Right lobe of liver (tissue), 6 donors: ENCODE measurements around the gene TADA2B. TPM values are rescaled to one million over a fixed set of nuclear protein-coding genes. Genes with fewer than 3 reads are reported as not detected.

Source experiments
- ATAC-seq, 4 donors: fragments of 200-7000 bp; cut with Tn5 transposase; one replicate each; pipeline ENCODE4 v1.9.1; 2020; ENCODE audit warnings: mild to moderate bottlenecking in 4 of 4, moderate library complexity in 4 of 4
- DNase-seq, 3 donors: peaks; one replicate each; pipeline ENCODE4 v3.0.0-alpha.2; 2020
- H3K27ac ChIP-seq, 3 donors: fragments of 200-600 bp; one replicate each; pipeline ENCODE4 v1.8.0; 2022
- H3K27me3 ChIP-seq, 2 donors: fragments of 200-600 bp; one replicate each; pipeline ENCODE4 v1.8.0; 2022
- H3K36me3 ChIP-seq, 4 donors: fragments of 200-600 bp; sonication (generic) in 1 of 4; one replicate each; pipeline versions ENCODE4 v1.5.1 to v1.8.0; 2017 to 2022; ENCODE audit warnings: control low read depth in 1 of 4
- H3K4me1 ChIP-seq, 4 donors: fragments of 200-600 bp; sonication (generic) in 1 of 4; one replicate each; pipeline versions ENCODE4 v1.5.1 to v1.8.0; 2017 to 2022; ENCODE audit warnings: control low read depth in 1 of 4
- H3K4me3 ChIP-seq, 3 donors: fragments of 200-600 bp; one replicate each; pipeline ENCODE4 v1.8.0; 2022
- H3K9me3 ChIP-seq, 4 donors: fragments of 200-600 bp; sonication (generic) in 1 of 4; one replicate each; pipeline versions ENCODE4 v1.5.1 to v1.8.0; 2017 to 2022; ENCODE audit warnings: control low read depth in 1 of 4
- POLR2A ChIP-seq: fragments of 450-650 bp; IDR thresholded peaks from one replicate; pipeline ENCODE4 v1.6.1; 2017; ENCODE audit warnings: antibody characterized with exemption, mild to moderate bottlenecking
- WGBS: methylation state at CpG from one replicate; pipeline ENCODE4 v1.1.6; 2018; ENCODE audit warnings: low coverage, low lambda C conversion rate; ENCODE audit not compliant: insufficient coverage; ENCODE audit errors: missing lambda C conversion rate; 5-methylcytosine and 5-hydroxymethylcytosine counted together
- intact Hi-C, 2 donors: fragments of 100-400 bp; cut with DNase I; formaldehyde crosslinking; loops; one replicate each; pipeline versions ENCODE4 v1.11.2 to v1.14.1; 2022
- total RNA-seq, 6 experiments: library from RNA; depleted of rRNA in 2 of 6; stranded (reverse); fragments of >200 nt in 2 of 6; fragmentation: NEBNext Ultra II Directional in 3 of 6; extraction: Animal tissue kit (Norgen Biotek cat#: 25700) in 3 of 6; gene quantifications; one replicate each; pipeline versions ENCODE4 v1.1.0 to v1.2.4, GENCODE V29; 2016 to 2023
- TF ChIP-seq, protein P1 (sequence below), 4 donors: fragments of 200-600 bp in 3 of 4; fragments of 450-650 bp in 1 of 4; IDR thresholded peaks; one replicate each; pipeline versions ENCODE4 v1.5.1 to v1.8.0; 2016 to 2022; ENCODE audit warnings: antibody characterized with exemption in 4 of 4, mild to moderate bottlenecking in 2 of 4
- donor health status: DM: no; HTN: yes; CAD: no.
- donor health status: DM: no; HTN: no; CAD: no.
- donor health status: DM: no; HTN: no; CAD: no.
- donor health status: DM: no; HTN: yes; CAD: no.
- donor health status: DM: no; HTN: yes; CAD: no.

TADA2B gene
- total RNA-seq, 6 experiments from 2014 or later, result 12.1 to 16.3 (median 14.0) TPM

DNA sequence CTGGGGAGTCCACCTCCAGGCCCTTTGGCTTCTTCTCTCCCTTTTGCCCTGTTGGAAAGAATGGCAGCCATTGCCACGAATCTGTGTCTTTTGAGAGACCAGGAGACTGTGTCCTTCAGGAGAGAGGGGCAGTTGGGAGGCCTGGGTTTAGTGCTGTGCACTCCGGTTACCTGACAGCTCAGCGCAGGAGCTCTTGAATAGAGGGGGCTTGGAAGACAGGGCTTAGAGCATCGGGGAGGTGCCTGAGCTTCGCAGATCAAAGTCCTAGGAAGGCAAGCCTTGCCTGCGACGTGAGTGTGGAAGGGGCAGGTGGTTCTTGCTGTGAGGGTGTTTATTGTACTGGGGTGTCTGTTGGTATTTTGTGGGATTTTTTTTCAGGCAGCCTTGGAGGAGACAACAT is 41.9 kb upstream of the TADA2B start:
- TF ChIP-seq, protein P1, sequence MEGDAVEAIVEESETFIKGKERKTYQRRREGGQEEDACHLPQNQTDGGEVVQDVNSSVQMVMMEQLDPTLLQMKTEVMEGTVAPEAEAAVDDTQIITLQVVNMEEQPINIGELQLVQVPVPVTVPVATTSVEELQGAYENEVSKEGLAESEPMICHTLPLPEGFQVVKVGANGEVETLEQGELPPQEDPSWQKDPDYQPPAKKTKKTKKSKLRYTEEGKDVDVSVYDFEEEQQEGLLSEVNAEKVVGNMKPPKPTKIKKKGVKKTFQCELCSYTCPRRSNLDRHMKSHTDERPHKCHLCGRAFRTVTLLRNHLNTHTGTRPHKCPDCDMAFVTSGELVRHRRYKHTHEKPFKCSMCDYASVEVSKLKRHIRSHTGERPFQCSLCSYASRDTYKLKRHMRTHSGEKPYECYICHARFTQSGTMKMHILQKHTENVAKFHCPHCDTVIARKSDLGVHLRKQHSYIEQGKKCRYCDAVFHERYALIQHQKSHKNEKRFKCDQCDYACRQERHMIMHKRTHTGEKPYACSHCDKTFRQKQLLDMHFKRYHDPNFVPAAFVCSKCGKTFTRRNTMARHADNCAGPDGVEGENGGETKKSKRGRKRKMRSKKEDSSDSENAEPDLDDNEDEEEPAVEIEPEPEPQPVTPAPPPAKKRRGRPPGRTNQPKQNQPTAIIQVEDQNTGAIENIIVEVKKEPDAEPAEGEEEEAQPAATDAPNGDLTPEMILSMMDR (IDR thresholded peaks at IDR 0.05), result no peak
- no peak for TF ChIP-seq POLR2A
- Histone ChIP-seq H3K27me3 (no peaks in the 10 kb centered on the region), H3K27ac (no peak overlapping the region), H3K36me3 (peaks cover 0 to 68% (median 35%) of the 10 kb centered on the region in 4 donors), H3K4me3 (no peak overlapping the region), H3K9me3 (no peaks in the 10 kb centered on the region), H3K4me1 (peaks cover 0 to 10% (median under 1%) of the 10 kb centered on the region in 4 donors)
- intact Hi-C loops, result no loop called here
- DNase-seq (no peak), ATAC-seq (no peak)
- WGBS, result 93% methylated on average over 3 of the region's 7 CpGs

DNA sequence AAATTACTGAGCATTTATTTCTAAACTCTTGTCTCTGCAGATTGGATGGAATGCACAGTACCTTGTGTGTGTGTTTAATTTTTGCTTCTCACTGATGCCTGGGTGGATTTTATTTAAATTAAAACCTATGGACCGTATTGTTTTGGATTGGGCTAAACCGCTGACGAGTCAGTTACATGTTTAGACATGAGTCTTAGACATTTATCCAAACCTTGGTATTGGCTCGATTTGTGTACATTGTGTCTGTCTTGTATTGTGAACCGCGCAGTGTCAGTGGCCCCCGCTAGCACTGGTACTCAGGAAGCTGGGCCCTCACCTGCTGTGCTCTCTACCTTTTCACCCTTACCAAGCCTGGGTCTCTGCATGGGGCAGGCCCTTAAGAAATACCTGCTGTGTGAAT is 40.8 kb upstream of the TADA2B start:
- Histone ChIP-seq H3K36me3 (peaks cover 0 to 66% (median 28%) of the 10 kb centered on the region in 4 donors), H3K4me1 (peaks cover 0 to 20% (median 5%) of the 10 kb centered on the region in 4 donors), H3K4me3 (no peak overlapping the region), H3K9me3 (no peaks in the 10 kb centered on the region), H3K27me3 (no peaks in the 10 kb centered on the region), H3K27ac (no peak overlapping the region)
- DNase-seq (no peak), ATAC-seq (no peak)
- intact Hi-C loops, result no loop called here
- 97% methylated on average over 7 of the region's 7 CpGs for WGBS
- TF ChIP-seq POLR2A, result no peak
- TF ChIP-seq, protein P1 (IDR thresholded peaks at IDR 0.05), result no peak

DNA sequence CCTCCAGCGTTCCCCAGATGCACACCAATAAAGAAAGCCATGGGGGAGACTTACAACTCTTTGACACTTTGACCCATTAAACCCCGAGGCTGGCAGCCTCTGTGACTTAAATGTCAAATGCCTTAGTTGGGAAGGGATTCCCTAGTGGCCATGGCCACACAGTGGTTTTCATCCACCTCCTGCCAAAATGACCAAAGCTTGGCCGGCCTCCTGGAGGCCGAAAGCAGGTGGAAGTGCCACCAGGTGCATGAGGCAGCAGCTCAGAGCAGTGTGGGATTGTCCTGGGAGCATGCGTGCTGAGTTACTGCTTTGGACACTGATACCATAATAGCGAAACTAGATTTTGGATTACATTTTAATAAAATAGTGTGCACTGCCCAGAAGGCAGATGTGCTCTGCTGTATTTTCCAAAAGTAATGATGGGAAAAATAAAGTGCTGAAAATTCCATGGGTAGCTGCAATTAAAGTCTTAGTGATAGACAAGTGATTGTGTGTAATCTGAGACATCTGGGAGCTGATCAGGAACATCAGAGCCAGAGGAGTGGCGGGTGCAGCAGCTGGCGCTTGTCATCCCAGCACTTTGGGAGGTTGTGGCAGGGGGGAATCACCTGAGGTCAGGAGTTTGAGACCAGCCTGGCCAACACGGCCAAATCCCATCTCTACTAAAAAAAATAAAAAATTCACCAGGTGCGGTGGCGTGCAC is 39.8 kb upstream of the TADA2B start:
- intact Hi-C loops, result no loop called here
- DNase-seq, result no peak

DNA sequence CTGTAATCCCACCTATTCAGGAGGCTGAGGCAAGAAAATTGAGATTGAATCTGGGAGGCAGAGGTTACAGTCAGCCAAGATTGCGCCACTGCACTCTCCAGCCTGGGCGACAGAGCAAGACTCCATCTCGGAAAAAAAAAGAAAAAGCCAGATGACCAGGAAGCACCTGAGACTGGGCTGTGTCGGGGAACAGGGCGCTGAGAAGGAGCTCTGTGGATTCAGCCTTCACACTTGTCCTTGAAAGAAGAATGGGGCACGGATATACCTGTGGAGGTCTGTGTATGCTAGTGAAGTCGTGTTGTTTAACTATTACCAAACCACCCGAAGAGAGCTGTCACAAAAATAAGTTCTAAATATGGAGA is 39.3 kb upstream of the TADA2B start:
- DNase-seq (no peak), ATAC-seq (no peak)
- H3K4me3 ChIP-seq, result no peak overlapping the region
- TF ChIP-seq POLR2A, result no peak
- TF ChIP-seq, protein P1 (IDR thresholded peaks at IDR 0.05), result no peak
- no peaks in the 10 kb centered on the region for H3K9me3 ChIP-seq
- peaks cover 0 to 66% (median 22%) of the 10 kb centered on the region in 4 donors for H3K36me3 ChIP-seq
- 84% methylated on average over 8 of the region's 8 CpGs for whole genome bisulfite sequencing
- intact Hi-C loops, result no loop called here
- no peak overlapping the region for H3K27ac ChIP-seq
- H3K27me3 ChIP-seq, result no peaks in the 10 kb centered on the region
- peaks cover 0 to 32% (median 9%) of the 10 kb centered on the region in 4 donors for H3K4me1 ChIP-seq

More for the DNA sequence above, 39.8 kb upstream of the TADA2B start:
- Histone ChIP-seq H3K4me1 (peaks cover 0 to 29% (median 9%) of the 10 kb centered on the region in 4 donors), H3K27ac (no peak overlapping the region), H3K36me3 (peaks cover 0 to 68% (median 25%) of the 10 kb centered on the region in 4 donors), H3K4me3 (no peak overlapping the region), H3K27me3 (no peaks in the 10 kb centered on the region), H3K9me3 (no peaks in the 10 kb centered on the region)
- no peak for ATAC-seq
- TF ChIP-seq, protein P1 (IDR thresholded peaks at IDR 0.05), result no peak
- TF ChIP-seq POLR2A, result no peak
- WGBS, result 76% methylated on average over 5 of the region's 11 CpGs
